ENCODE data around the gene PRDX3. TPM values are rescaled to one million over a fixed set of nuclear protein-coding genes. Genes with fewer than 3 reads are reported as not detected.

PRDX3 gene
- total RNA-seq, 2 experiments from 2014 or later, result 121 to 122 TPM

DNA sequence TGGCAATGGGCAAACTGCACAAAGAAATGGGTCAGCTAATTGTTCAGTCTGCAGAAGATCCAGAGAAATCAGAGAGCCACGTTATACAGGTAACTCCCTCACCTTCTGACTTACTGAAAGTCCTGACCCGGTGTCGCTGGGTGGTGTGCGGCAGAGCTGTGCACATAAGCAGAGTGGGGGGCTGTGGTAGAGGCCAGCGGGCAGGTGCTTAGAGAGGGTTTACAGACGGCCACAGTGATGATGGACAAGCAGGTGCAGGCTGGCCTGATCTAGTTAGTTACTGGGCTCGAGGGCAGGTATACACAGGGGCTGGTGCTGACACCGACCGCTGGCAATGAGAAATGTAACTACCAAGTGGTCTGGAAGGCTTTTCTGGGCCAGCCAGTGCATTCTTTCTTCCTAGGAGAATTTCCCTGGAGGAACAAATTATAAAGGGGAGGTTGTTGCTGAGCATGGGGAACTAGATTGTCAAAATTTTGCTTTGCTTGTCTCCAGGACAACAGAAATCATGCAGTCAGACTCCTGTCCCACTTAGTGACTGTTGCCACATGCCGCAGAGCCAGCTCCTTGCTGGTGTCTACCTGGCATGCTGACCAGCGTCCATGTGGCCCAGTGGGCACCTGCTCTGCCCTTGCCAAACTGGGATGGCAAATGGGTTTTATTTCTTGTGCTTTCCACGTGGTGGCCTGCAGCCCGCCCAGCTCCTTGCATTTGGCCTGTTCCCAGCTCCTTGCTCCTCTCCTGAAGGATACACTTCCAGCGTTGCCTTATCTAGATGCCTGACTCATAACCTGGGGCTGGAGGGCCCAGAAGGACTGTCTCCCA is 45.9 kb downstream of the PRDX3 start:
- ChIA-PET CTCF (interaction anchor here (0.9 to 1.8 kb wide), 9 partner anchors 8 to 74 kb away, joined by 3 to 6 read pairs (median 3); partner anchors contain the start of gene DENND10), POLR2A (interaction anchor here (0.6 to 1.3 kb wide), 2 partner anchors 52 to 88 kb away, joined by 3 to 6 read pairs; partner anchors contain the start of gene EIF3A)
- Mint-ChIP-seq H3K4me1 (peaks cover 68% of the 10 kb centered on the region), H3K27me3 (no peaks in the 10 kb centered on the region), H3K4me3 (peak overlapping the region; percentile 78), H3K36me3 (ENCODE audit: low read depth) (peaks cover 67% of the 10 kb centered on the region), H3K9me3 (peaks cover 2% of the 10 kb centered on the region), H3K27ac (peak overlapping the region; percentile 98)
- no peak for DNase-seq

DNA sequence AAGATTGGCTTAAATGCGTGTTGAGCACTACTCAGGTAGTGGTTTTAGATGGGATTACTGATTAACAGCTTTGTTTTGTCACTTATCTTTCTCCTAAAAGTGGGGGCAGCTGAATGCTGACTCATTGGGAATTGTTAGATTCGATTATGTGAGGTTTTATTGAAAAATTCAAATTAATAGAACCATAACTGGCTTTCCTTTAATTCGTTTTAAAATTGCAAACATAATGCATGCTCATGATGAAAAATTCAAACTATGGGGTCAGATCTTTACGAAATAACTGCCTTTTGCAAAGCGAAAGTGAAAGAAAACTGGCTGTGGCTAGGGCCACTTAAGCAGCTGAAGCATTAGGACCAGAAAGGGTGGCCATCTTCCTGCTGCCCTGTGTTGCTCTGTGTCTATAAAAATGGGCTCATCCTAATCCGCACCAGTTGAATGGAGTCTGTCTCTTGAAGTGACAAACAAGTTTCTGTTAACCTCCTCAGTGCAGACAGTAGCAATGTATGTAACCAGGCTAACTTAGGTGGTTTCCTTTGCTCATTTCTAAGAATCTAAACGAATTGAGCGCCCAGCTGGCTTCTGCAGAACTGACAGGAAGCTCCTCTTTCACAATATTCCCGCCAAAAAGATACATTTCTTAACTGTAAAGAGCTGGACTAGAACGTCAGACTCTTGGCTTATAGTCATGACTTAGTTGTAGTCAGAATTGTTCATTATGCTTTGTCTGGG is 46.9 kb downstream of the PRDX3 start:
- peaks cover 2% of the 10 kb centered on the region for H3K9me3 Mint-ChIP-seq
- POLR2A ChIA-PET, result interaction anchor here (0.8 to 1.3 kb wide), 2 partner anchors 50 to 72 kb away, joined by 5 to 6 read pairs; partner anchors contain the start of gene EIF3A
- H3K27ac Mint-ChIP-seq, result peak overlapping the region; percentile 98
- H3K4me3 Mint-ChIP-seq, result peak overlapping the region; percentile 78
- no peaks in the 10 kb centered on the region for H3K27me3 Mint-ChIP-seq
- CTCF ChIA-PET, result interaction anchor here (0.6 to 1.8 kb wide), 14 partner anchors 9 to 75 kb away, joined by 3 to 6 read pairs (median 3); partner anchors contain the start of genes DENND10 and SFXN4
- peaks cover 69% of the 10 kb centered on the region for H3K36me3 Mint-ChIP-seq (ENCODE audit: low read depth)
- DNase-seq, result peak; percentile 75
- peaks cover 65% of the 10 kb centered on the region for H3K4me1 Mint-ChIP-seq

DNA sequence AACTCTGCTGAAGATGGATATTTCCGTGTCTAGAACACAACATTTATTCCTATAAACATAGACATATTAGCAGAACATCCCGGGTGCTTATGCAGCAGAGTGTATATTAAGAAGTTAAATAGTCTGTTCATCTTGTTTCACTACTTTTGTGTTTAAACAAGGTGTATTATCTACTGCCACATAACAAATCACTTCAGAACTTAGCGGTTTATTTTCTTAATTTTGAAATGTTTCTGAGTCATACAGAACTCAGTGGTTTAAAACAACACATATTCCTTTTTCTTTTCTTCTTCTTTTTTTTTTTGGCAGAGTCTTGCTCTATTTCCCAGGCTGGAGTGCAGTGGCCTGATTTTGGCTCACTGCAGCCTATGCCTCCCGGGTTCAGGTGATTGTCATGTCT is 48.9 kb downstream of the PRDX3 start:
- Mint-ChIP-seq H3K4me3 (no peak overlapping the region), H3K27me3 (no peaks in the 10 kb centered on the region), H3K9me3 (peaks cover 5% of the 10 kb centered on the region), H3K36me3 (ENCODE audit: low read depth) (peaks cover 71% of the 10 kb centered on the region), H3K27ac (peak overlapping the region; percentile 98), H3K4me1 (peaks cover 57% of the 10 kb centered on the region)
- DNase-seq, result no peak
- ChIA-PET CTCF (interaction anchor here (1.0 to 1.5 kb wide), 2 partner anchors 11 to 14 kb away, joined by 3 to 8 read pairs; no protein-coding TSS in a partner anchor), POLR2A (no interaction called here)

DNA sequence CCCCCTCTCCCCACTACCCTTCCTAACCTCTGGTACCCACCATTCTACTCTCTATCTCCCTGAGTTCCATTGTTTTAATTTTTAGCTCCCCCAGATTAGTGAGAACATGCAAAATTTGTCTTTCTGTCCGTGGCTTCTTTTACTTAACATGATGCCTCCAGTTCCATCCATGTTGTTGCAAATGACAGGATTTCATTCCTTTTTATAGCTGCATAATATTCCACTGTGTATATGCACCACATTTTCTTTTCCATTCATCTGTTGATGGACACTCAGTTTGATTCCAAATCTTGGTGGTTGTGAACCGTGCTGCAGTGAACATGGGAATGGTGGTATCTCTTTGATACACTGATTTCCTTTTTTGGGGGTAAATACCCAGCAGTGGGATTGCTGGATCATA is 52.7 kb downstream of the PRDX3 start:
- H3K27ac Mint-ChIP-seq, result no peak overlapping the region
- no peak for DNase-seq
- H3K9me3 Mint-ChIP-seq, result peaks cover 3% of the 10 kb centered on the region
- ChIA-PET POLR2A (no interaction called here), CTCF (interaction anchor here (0.6 to 0.7 kb wide), 2 partner anchors 39 to 50 kb away, joined by 3 to 4 read pairs; partner anchors contain the start of gene SFXN4)
- H3K36me3 Mint-ChIP-seq (ENCODE audit: low read depth), result peaks cover 62% of the 10 kb centered on the region
- H3K4me1 Mint-ChIP-seq, result peaks cover 26% of the 10 kb centered on the region
- H3K27me3 Mint-ChIP-seq, result no peaks in the 10 kb centered on the region
- H3K4me3 Mint-ChIP-seq, result no peak overlapping the region

DNA sequence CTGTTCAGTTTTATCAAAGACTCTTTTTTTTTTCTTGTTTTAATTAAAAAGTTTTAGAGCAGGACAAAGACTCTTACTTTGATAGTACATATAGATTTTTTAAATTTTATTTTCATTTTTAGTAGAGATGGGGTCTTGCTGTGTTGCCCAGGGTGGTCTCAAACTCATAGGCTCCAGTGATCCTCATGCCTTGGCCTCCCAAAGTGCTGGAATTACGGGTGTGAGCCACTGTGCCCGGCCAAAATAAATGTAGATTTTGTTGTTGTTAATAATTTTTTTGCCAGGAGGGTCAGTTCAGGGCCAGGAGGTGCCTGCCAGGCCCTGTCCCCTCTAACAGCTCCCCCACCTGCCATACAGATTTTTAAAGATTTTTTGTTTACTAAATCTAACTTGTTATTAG is 57.7 kb downstream of the PRDX3 start:
- POLR2A ChIA-PET, result no interaction called here
- no peak overlapping the region for H3K4me3 Mint-ChIP-seq
- peaks cover 17% of the 10 kb centered on the region for H3K4me1 Mint-ChIP-seq
- DNase-seq, result no peak
- H3K27me3 Mint-ChIP-seq, result no peaks in the 10 kb centered on the region
- H3K36me3 Mint-ChIP-seq (ENCODE audit: low read depth), result peaks cover 50% of the 10 kb centered on the region
- peaks cover 1% of the 10 kb centered on the region for H3K9me3 Mint-ChIP-seq
- H3K27ac Mint-ChIP-seq, result no peak overlapping the region
- CTCF ChIA-PET, result interaction anchor here (0.7 kb wide), 1 partner anchor 794 kb away, joined by 3 read pairs; no protein-coding TSS in a partner anchor

DNA sequence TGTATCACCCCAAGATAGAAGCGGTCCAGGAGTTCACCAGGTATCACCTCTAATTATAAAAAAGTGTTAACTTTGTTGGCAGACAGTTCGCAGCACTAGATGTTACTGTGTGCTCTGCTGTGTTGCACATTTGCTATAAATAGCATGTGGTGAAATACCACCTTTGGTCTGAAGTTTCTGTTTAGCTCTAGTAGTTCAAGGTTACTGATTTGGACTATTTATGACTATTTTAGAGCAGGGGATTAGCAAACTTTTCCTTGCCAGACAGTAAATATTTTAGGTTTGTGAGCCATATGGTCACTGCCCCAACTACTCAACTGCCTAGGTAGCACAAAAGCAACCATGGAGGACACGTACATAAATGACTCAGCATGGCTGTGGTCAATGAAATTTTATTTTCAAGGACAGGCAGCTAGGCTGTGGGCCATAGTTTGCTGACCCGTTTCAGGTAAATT is 58.2 kb downstream of the PRDX3 start:
- CTCF ChIA-PET, result interaction anchor here (0.7 kb wide), 1 partner anchor 794 kb away, joined by 3 read pairs; no protein-coding TSS in a partner anchor

DNA sequence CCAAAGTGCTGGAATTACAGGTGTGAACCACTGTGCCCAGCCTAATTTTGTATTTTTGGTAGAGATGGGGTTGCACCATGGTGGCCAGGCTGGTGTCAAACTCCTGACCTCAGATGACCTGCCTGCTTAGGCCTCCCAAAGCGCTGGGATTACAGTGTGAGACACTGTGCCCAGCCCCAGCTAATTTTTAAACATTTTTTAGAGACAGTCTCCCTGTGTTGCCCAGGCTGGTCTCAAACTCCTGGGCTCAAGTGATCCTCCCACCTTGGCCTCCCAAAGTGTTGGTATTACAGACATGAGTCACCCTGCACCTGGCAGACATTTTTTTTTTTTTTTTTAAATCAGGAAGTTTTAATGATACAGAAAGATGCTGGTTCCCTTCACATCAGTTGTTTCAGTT is 59.2 kb downstream of the PRDX3 start:
- Mint-ChIP-seq H3K4me3 (no peak overlapping the region), H3K36me3 (ENCODE audit: low read depth) (peaks cover 51% of the 10 kb centered on the region), H3K27ac (no peak overlapping the region), H3K4me1 (peaks cover 22% of the 10 kb centered on the region), H3K27me3 (no peaks in the 10 kb centered on the region), H3K9me3 (no peaks in the 10 kb centered on the region)
- CTCF ChIA-PET, result interaction anchor here (0.6 to 0.7 kb wide), 2 partner anchors 19 to 407 kb away, joined by 3 to 4 read pairs; no protein-coding TSS in a partner anchor
- POLR2A ChIA-PET, result interaction anchor here (0.6 kb wide), 1 partner anchor 23 kb away, joined by 3 read pairs; no protein-coding TSS in a partner anchor
- DNase-seq, result no peak

More for the DNA sequence above, 58.2 kb downstream of the PRDX3 start:
- Mint-ChIP-seq H3K9me3 (no peaks in the 10 kb centered on the region), H3K27ac (peak overlapping the region; percentile 50), H3K4me1 (peaks cover 16% of the 10 kb centered on the region), H3K27me3 (no peaks in the 10 kb centered on the region), H3K36me3 (ENCODE audit: low read depth) (peaks cover 48% of the 10 kb centered on the region), H3K4me3 (no peak overlapping the region)
- DNase-seq, result no peak
- POLR2A ChIA-PET, result no interaction called here

DNA sequence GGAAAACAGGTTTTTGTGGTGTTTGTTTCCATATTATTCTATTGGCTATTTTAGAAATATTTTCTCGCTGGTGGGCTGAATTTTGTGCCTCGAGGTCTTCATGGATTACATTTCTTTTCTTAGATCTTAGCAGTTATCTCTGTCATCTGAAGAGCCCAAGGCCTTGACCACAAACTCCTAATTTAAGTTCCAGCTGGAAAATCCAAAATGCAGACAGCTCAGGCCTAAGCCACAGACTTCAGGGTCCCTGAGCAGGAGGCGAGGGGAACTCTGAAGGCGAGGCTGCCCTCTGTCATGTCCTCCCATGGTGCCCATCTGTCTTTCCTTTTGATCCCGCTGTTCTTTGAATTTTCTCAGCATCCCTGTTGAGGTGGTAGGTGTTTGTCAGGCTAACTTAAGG is 60.4 kb downstream of the PRDX3 start:
- peaks cover 32% of the 10 kb centered on the region for H3K4me1 Mint-ChIP-seq
- POLR2A ChIA-PET, result interaction anchor here (0.7 kb wide), 1 partner anchor 55 kb away, joined by 4 read pairs; no protein-coding TSS in a partner anchor
- H3K36me3 Mint-ChIP-seq (ENCODE audit: low read depth), result peaks cover 60% of the 10 kb centered on the region
- no peak for DNase-seq
- no peak overlapping the region for H3K27ac Mint-ChIP-seq
- H3K27me3 Mint-ChIP-seq, result no peaks in the 10 kb centered on the region
- no peaks in the 10 kb centered on the region for H3K9me3 Mint-ChIP-seq
- CTCF ChIA-PET, result interaction anchor here (1.1 to 1.2 kb wide), 2 partner anchors 9 to 12 kb away, joined by 5 to 8 read pairs; no protein-coding TSS in a partner anchor
- no peak overlapping the region for H3K4me3 Mint-ChIP-seq

Other genes with a start within 250 kb of the PRDX3 start
- gene NANOS1, start 149.1 kb downstream of the PRDX3 start, total RNA-seq, result under 1 TPM; 0.12 to 0.19 TPM
- 100 to 1,000 TPM; 132 to 145 TPM for gene EIF3A, start 98.0 kb downstream of the PRDX3 start, total RNA-seq
- gene DENND10, start 74.7 kb downstream of the PRDX3 start, total RNA-seq, result 10 to 100 TPM; 45.4 to 49.4 TPM
- gene SFXN4, start 13.1 kb downstream of the PRDX3 start, total RNA-seq, result 10 to 100 TPM; 19.0 to 20.1 TPM
- 10 to 100 TPM; 26.0 to 27.5 TPM for gene GRK5, start 28.8 kb upstream of the PRDX3 start, total RNA-seq